DMS153 treated with DMSO at 0.1 percent for 48 hours (cell line): ENCODE measurements around the gene TIPARP.
"Not testable (repeated sequence)": the region's sequence is repeated elsewhere in the genome, so short reads cannot be mapped to it uniquely, and the experiment has no call there.

Source experiments
- DNase-seq: peaks from one replicate; lab custom pipeline; 2025; ENCODE audit not compliant: unreplicated experiment; lab: John Stamatoyannopoulos, UW

Gene TIPARP

DNA sequence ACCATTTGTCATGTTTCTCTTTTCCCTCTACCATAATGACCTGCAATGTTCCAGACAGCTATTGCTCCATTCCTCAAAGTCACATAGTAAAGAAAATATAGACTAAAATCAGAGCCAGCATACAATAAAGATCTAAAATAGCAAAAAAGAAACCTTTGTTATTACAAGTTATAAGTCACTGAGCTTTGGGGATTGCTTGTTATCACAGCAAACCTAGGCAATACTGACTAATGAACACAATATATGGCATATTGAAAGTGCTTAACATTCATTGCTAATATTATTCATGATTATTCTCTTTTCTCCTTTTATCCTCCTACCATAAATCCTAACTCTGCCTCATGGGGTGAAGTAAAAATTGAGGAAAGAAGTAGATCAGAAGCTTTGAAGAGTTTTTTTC lies 27.4 kb upstream of the TIPARP start:
- no peak for DNase-seq

DNA sequence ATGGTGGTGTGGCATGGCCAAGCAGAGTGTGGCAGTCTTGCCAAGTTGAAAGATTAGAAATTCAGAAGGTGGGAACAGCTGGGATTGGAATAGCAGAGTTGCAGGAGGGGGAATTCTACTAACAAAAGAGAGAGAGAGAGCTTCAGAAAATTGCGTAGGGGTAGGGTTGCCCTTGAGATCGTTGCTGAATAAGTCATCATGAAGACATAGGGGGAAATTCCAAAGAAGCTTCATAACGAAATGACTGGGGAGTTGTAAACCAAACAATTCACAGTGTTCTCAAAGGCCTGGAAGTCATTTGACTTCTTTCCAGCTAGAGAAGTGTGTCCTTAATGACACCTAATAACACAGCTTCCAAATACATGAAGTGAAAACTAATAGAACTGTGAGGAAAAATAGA lies 26.3 kb upstream of the TIPARP start:
- DNase-seq, result no peak

DNA sequence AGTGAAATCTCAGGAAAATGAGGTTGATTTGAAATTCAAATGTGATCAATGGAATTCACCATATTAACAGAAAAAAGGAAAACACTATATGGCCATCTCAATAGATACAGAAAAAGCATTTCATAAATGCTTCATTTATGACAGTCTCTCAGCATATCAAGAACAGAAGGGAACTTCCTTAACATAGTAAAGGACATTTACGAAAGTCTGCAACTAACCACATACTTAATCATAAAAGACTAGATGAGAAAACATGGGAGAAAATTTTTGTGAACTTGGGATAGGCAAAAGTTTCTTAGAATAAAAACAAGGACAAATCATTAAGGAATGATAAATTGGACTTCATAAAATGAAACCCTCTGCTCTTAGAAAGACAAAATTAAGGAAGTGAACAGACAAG lies 24.7 kb upstream of the TIPARP start:
- DNase-seq, result no peak

DNA sequence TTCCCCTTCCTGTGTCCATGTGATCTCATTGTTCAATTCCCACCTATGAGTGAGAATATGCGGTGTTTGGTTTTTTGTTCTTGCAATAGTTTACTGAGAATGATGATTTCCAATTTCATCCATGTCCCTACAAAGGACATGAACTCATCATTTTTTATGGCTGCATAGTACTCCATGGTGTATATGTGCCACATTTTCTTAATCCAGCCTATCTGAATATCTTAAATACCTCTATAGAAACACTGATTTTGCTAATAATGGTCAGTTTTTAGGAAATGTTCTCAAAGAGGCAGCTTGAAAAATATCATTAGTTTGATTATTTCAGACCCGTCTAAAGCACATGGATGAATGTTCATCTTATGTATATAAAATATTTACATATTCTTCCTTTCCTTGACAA lies 21.7 kb upstream of the TIPARP start:
- not testable (repeated sequence) for DNase-seq

DNA sequence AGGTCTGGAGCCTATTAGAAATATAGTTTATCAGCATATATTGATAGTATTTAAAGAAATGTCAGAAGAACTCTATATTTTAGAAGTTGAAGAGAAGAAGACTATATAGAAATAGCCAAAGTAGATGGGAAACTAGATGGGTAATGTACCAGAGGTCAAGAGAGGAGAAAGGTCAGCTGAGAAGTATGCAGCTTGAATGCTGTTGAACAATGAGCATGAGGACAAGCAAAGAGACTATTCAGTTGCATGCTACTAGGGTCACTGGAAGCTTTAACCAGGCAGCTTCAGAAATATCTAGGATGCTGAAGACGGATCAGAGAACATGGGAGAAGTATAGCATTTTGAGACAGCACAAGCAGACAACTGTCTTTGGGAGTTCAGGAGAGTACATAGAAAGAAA lies 19.6 kb upstream of the TIPARP start:
- no peak for DNase-seq

DNA sequence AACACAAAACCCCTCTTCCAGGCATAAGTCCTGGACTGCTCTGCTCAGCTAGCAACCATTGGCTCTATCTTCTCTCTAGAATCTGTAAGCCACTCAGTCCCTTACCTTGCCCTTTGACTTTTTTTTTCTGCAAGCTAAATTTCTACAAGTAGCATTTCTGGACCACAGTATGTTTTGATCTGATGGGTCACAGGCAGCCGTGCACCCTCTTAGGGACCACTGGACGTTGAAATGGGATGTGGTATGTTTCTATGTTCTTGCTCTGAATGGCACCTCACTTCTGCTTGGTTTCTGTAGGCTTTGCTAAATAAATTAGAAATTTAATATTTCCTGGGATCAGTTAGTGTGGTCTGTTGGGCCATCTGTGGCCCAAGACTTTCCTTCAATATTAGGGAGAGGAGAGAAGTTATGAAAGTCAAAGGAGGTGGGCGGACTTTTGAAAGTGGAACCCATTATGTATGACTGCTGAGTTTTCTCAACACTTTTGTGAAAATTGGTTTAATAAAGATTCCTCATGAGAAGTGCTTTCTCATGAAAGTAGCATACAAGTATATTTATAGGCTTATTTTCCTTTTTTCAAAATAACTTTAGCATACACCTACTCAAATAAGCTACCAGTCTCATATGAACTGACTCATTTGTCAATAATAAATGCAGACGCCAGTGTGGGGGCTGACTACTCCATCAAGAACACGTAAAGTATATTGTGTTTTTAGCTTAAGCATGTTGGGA lies 18.4 kb upstream of the TIPARP start:
- no peak for DNase-seq

DNA sequence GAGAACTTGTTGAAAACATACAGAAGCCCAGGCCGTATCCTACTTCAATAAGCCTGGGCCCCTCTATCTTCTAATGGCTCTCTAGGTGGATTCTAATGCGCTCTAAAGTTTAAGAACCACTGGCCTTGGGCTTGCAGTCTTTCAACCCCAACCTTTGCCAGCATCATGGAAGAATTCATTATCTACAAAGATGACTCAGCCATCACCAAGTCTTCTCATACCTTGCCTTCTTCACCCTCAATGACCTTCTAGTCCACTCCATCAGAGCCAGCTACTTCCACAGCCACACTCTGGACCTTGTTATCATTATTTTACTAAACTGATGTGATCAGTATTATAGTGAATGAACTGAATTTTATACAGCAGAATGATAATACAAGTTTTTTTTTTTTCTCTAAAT lies 16.9 kb upstream of the TIPARP start:
- no peak for DNase-seq

DNA sequence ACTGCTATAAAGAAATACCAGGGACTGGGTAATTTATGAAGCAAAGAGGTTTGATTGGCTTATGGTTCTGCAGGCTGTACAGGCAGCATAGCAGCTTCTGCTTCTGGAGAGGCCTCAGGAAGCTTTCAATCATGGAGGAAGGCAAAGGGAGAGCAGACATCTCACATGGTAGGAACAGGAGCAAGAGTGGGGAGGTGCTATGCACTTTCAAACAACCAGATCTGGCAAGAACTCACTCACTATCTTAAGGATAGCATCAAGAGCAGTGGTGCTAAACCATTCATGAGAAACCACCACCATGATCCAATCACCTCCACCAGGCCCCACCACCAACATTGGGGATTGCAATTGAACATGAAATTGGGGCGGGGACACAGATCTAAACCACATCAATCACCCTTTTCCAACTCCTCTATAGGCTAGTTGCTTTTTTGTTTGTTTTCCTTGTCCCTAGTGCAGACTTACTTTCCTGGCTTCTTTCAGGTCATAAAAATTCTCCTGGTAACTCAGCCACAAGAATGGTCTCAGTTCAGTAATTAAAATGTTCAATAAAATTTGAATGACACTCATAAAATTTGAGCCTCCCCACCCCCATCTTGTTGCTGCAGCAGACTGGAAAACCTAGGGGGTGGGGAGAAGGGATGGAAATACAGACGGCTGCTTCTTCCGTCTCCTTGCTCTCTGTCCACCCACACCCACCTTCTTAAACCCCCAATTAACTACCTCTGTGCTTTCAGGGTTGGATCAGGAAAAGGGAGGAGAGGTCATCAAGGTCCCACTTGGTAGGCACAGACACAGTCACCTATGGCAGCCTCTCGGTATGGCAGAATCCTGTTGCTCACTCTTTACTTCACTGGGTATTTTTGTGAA lies 16.3 kb upstream of the TIPARP start:
- DNase-seq, result no peak

DNA sequence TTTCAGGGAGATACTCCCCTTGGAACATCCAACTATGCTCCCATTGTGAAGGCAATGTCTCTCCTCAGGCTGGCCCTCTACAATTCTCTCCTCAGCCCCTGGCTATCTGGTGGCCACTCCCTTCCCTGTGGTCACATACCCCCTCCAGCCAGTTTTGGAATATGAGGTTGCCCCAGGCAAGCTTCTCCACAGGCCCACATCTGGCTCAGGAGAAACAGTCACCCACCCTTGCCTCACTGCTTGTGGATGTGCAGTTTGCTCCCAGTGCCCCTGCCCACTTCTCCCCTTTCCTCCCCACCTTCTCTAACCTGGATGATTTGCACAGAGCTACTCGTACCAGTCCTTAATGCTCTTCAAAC lies 15.7 kb upstream of the TIPARP start:
- DNase-seq, result no peak

DNA sequence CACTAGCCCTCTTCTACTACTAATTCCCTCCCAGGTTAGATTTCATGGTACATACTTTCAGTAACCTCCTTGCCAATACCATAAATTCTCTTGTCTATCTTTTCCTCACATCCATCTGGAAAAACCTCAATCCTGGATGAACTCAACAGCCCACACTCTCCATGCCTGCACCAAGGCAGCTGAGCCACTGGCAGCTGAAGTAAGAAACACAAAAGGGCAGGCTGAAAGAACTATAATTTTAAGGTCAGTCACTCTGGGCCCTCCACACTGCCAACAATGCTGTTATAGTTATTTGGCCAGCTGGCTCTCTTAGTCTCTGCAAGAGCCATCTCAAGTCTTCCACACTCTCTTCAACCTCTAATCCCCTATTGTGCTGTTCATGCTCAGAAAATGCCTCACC lies 15.1 kb upstream of the TIPARP start:
- no peak for DNase-seq

DNA sequence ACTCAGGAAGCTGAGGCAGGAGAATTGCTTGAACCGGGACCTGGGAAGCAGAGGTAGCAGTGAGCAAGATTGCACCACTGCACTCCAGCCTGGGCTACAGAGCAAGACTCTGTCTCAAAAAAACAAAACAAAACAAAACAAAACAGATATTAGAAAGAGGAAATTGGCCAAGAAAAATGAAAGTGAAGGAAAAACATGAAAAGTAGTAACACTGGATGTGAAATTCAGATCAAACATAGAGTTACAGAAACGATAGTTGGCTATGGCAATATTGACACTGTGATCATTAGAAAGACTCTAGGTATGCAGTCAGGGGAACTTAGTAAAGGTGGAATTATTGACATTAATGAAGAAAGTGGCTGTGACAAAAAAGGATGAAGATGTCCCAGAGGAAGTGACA lies 13.2 kb upstream of the TIPARP start:
- DNase-seq, result no peak

DNA sequence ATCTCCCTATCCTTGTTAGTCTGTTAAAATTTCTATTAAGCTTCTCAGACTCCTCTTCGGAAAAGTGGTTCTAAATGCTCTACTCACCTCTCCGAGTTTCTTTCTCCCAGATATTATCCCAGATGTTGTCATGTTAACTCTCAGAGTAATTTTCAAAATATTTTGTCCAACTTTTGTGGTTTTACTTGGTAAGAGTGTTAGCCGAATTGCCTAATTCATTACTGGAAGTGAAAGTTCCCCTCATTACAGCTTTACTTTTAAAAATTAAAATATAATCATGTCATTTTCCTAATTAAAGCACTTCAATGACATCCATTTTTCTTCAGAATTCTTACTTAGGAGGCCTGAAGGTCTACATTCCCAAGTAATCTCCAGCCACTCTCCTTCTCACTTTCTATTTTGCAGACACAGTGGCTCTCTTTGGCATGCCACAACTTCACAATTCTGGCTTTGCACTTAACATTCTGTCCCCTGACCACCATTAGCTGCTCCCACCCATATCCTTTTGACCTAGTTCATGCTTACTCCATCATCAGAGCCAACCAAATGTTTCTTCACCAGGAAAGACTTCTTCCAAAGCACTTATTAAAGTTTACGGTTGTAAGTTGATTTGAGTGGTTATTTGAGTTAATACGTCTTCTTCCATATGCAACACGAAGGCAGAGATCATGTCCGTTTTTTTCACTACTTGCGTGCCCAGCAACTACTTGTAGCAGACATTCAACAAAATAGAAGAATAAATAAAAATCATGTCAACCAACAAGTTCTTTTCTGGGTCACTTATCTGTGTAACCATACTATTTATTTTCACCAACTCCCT lies 10.2 kb upstream of the TIPARP start:
- no peak for DNase-seq

DNA sequence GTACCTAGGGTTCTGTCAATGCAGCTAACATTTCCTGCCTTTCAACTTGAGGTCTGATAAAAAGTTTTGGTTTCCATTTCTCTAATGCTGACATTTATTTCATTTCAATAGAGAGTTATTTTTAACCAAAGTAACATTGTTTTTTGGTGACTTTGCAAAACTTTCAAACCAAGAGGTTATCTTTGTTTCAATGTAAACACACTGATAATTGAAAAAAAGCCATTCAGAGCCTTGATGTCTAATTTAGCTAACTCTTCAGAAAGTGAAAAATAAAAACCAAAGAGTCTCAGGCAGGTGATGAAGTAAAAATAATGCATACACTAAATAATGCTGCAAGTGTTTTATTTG lies 9.6 kb upstream of the TIPARP start:
- no peak for DNase-seq

DNA sequence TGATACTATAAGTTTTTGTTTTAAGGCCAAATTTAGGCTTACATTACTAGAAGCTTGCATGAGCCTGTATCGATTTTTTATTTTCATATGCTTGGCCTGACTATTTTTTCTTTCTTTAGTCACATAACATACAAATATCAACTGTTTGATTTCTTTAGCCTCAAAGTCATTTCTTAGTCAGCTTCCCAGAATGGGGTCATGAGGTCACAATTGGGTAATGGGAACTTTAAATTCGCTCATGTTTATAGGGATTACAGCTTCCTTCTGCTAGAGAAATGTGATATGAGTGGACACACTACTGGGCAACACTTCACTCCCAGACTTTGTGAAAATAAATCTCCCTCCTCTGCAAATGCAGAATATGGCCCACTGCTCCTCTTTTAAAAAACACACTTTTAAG lies 9.1 kb upstream of the TIPARP start:
- no peak for DNase-seq

DNA sequence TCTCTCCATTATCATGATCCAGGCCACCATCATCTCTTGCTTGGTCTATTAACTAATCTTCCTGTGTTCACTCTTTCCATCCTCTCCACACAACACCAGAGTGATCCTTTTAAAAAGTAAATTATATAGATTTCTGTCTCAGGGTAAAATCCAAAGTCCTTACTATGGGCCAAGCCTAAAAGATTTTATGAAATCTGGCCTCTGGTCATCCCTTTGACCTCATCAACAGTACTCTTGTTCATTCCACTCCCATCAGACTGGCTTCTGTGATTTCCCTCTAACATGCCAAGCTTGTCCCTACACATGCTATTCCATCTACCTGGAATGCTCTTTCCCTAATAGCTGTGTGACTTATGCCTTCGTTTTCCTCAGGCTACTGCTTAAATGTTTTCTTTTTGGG lies 8.3 kb upstream of the TIPARP start:
- DNase-seq, result no peak

DNA sequence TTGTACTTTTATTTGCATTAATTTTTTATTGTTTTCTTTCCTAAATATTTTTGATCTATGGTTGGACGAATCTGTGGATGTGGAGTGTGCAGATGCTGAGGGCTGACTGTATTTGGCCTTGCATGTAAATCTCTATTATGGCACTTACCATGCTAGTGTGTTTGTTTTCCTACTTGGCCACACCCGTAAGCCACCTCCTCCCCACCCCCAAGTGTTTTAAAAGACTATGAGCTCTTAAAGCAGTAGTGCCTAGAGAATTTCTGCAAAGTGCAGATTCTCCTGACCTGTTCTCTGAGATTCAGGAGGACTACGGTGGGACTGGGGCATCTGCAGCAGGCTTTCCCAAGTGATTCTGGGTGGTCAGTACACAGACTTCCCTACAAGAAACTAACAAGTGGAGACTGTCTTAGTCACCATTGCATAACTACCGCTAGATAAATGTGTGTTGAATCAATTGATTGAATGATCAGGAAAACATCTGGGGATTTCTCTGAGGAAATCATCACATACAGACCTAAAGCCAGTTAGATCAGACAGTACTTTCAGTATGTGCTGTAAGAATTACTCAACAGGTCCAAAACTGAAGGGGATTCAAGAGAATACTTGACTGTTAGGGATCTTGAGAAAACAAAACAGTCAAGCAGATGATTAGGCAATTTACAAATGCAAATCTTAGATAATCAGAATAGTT lies 6.2 kb upstream of the TIPARP start:
- DNase-seq, result no peak

DNA sequence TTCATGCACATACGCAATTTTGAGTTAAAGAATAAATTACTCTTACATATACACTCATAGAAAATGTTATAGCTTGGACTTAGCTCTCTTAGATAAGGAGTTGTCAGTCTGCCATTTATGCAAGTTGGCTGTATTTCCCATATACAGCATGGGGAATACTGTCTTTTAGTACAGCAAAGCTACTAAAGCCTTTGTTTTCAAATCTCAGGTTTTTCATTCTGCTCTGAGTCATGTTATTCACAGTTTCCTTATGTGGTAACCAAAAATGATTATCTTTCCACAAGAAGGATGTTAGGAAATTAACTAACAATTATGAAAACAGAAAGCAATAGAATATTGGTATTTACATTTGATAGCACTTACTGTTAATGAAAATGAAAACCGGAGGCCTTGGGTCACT lies 4.3 kb upstream of the TIPARP start:
- no peak for DNase-seq

DNA sequence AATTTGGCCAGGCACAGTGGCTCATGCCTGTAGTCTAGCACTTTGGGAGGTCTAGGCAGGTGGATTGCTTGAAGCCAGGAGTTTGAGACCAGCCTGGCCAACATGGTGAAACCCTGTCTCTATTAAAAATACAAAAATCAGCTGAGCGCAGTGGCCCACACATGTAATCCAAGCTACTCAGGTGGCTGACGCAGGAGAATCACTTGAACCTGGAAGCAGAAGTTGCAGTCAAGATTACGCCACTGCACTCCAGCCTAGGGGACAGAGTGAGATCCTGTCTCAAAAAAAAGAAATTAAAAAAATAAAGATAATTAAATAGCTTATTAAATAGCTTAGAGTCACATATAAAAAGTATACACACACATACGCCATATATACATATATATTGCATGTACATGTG lies 3.7 kb upstream of the TIPARP start:
- DNase-seq, result no peak

DNA sequence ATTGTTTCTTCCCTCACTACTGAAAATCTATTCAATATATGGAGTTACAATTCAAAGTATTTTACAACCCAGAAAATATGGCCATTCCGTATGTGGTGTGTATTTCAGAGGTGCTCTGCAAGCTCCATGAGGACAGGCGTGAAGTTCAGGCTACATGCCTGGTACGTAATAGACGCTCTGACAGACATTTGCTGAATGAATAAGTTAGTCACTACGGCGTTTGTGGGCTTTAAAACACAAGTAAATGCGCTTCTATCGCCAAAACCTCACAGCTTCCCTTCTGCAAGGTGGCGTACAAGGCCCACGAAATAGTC lies 701 bp upstream of the TIPARP start:
- no peak for DNase-seq

DNA sequence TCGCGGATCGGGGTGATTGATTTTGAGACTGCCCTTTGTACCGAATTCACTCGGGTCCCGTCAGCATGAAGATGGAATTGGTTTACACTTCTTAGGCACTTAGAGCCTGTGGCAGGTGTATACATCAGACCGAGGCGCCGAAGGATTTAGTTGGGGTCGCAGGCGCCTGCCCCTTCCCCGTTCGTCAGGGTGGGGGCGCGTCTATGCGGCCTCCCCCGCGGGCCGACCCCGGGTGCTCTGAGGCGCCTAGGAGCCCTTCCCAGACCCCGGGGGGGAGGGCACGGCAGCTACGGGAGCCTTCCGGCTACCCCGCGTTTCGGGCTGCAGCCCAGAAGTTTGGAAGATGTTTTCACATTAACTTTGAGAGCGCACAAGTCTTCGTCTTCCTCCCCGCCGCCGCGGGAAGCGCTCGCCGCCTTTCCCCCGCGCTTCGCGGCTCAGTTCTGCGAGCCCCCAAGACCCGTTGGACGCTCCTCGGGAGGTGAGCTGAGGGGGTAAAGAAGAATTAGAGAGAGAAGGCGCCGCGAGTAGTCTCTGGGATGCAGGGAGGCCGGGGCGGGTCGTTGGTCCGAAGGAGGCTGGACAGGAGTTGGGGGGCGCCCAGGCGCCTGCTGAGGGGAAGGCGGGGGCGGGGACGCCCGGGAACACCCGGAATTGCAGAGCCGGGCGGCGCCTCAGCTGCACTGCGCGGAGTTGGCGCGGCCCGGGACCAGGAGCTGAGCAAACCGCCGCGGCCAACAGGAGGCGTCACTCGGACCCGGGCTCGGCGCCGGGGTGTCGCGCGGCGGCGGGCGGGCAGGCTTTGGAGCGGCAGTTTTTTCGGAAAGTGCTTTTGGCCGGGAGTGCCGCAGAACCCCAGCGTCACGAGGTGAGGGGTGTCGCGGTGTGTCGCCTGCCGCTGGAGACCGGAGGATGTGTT lies 780 bp downstream of the TIPARP start:
- no peak for DNase-seq
